HL-60/S4 treated with retinoic acid at 250 ng/mL for 4 days and 3 days (cell line): ENCODE data around the gene SERPINB6.
"Not testable (repeated sequence)": the region's sequence is repeated elsewhere in the genome, so short reads cannot be mapped to it uniquely, and the experiment has no call there.

Experiments used
- in situ Hi-C: fragments of 300-500 bp; cut with MboI; formaldehyde crosslinking; loops from 2 replicates; pipeline ENCODE4 v1.7.0; 2022; ENCODE audit warnings: low sequenced_read_pairs

SERPINB6 gene

DNA sequence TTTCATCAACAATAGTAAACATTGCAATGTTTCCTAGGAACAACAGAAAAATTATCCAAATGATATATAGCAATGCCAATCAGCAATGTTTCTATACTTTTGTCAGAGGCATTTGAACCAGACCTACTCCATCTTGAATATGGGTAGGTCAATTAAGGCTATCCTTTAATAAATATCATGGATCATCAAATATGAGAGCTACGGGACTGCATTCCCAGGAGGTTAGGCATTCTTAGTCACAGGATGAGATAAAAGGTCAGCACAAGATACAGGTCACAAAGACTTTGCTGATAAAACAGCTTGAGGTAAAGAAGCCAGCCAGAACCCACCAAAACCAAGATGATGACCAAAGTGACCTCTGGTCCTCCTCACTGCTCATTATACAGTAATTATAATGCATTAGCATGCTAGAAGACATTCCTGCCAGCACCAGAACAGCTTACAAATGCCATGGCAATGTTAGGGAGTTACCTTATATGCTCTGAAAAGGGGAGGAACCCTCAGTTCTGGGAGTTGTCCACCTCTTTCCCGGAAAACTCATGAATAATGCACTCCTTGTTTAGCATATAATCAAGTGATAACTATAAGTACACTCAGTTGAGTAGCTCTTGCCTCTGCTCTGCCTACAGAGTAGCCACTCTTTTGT lies 8.6 kb upstream of the SERPINB6 start:
- in situ Hi-C loops, result loop anchor here (25.0 kb wide), 1 partner anchor 282 kb away; the partner anchor contains the start of gene PSMG4

DNA sequence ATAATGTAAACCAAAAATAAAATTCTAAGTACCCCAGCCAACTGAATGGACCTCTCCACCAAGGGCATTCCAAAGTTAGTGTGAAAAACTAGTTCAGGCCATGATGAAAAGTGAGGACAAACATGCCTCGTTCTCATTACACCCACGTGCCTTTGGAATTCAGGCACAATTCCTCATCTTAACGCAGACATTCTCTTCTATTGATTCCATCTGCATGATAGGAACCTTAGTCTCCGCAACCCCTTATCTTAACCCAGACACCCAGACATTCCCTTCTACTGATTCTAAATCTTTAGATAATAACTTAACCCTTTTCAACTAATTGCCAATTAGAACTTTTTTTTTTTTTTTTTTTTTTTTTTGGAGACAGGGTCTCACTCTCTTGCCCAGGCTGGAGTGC lies 7.6 kb upstream of the SERPINB6 start:
- in situ Hi-C loops, result loop anchor here (25.0 kb wide), 1 partner anchor 283 kb away; the partner anchor contains the start of gene PSMG4

DNA sequence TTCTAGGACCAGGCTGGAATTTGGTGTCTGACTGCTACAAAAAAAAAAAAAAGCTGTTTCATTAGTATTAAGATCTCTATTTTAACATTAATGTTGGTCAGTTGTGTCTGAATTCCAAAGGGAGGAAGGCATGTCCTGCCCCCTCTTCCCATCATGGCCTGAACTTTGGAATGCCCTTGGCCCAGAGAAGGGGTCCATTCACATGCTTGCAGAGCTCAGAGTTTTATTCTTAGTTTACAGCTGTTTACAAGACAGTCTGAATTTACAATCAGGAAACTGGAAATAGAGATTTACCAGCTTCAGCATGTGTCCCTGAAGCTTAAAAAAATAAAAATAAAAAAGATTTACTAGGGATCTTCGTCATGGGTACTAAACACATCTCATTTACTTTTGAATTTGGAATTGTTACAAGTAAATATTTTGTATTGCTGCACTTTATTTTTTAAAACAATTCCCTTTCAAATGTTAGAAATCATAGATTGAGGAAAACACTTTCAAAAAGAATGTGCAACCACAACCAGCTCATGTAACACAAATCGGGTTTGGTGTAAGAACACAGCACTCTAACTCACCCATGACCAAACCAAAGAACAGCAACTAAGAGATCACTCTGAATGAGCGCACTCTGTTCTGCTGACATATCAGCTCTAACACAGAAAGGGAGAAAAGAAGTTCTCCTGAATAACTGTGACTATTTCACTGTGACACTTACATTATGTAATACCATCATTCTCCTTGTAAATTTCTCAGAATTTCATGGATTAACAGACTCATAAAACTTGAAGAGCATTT lies 6.6 kb upstream of the SERPINB6 start:
- in situ Hi-C loops, result loop anchor here (25.0 kb wide), 1 partner anchor 284 kb away; the partner anchor contains the start of gene PSMG4

DNA sequence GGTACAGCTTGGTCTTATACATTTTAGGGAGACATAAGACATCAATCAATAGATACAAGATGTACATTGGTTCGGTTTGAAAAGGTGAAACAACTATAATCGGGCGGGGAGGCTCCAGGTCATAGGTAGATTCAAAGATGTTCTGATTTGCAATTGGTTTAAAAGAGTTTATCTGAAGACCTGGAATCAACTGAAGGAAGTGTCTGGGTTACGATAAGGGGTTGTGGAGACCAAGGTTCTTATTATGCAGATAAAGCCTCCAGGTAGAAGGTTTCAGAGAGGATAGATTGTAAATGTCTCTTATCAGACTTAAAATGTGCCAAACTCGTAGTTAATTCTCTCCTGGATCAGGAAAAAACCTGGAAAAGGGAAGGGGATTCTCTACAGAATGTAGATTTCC lies 5.9 kb upstream of the SERPINB6 start:
- in situ Hi-C loops, result loop anchor here (25.0 kb wide), 1 partner anchor 285 kb away; the partner anchor contains the start of gene PSMG4

DNA sequence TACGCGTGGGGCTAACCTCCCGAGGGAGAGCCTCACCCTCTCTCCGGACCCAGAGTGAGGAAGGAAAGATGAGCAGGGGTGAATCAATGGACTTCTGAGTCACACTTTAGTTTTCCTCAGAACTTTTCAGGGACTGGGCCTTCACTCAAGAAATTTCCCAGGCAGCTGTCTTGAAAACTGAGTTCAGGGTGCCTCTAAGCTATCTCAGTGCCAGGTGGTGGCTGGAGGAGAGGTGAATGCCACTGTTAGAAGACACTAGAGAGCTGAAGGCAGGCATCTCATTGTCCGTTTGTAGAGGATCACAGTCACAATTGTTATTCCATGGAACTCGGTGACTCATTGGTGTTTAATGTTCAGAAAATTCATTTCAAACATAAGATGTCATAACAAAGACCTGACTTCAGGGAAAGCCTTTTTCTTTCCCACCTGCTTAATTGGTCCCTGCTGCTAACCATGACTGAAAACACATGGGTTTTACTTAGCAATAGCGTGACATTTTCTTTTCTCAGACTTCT lies 5.3 kb upstream of the SERPINB6 start:
- in situ Hi-C loops, result loop anchor here (25.0 kb wide), 1 partner anchor 286 kb away; the partner anchor contains the start of gene PSMG4

DNA sequence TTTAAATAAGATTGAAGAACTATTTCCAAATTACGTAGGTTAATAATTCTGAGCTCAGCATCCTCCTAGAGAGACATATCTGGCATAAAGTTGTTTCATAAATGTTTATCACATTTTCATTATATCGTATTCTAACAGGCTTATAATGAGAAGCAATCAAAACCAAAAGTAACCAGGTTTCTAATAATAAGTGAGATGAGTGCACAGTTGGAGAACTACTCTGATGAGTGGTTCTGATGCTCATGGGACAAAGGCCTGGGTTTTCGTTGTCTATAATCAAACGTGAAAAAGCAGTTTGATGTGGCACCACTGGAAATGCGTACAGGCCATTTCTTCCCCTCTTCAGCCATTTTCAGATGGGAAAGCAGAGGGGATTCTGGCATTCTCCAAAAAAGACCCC lies 4.7 kb upstream of the SERPINB6 start:
- in situ Hi-C loops, result loop anchor here (25.0 kb wide), 1 partner anchor 286 kb away; the partner anchor contains the start of gene PSMG4

DNA sequence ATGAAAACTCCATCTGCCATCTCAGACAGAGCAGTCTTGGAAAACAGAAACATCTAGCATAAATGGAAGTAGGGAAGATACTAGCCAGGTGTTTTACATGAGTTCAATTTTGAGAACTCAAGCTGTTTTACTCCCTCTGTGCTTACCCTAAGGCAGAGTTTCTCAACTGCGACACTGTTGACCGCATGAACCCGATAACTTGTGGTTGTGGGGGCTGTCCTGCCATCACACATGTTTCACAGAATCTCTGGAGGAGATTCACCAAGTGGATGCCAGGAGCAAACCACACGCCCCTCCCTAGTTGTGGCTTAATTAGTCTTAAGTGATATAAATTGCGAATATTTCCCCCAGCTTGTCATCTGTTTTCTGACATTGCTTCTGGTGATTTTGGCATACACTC lies 2.3 kb upstream of the SERPINB6 start:
- in situ Hi-C loops, result no loop called here

DNA sequence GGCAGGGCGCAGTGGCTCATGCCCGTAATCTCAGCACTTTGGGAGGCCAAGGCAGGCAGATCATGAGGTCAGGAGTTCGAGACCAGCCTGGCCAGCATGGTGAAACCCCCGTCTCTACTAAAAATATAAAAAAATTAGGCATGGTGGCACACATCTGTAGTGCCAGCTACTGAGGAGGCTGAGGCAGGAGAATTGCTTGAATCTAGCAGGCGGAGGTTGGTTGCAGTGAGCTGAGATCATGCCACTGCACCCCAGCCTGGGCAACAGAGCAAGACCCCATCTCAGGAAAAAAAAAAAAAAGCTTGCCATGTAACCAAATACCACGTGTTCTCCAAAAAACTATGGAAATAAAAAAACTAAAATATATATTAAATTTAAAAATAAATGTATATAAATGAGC lies 1.8 kb upstream of the SERPINB6 start:
- in situ Hi-C loops, result not testable (repeated sequence)

DNA sequence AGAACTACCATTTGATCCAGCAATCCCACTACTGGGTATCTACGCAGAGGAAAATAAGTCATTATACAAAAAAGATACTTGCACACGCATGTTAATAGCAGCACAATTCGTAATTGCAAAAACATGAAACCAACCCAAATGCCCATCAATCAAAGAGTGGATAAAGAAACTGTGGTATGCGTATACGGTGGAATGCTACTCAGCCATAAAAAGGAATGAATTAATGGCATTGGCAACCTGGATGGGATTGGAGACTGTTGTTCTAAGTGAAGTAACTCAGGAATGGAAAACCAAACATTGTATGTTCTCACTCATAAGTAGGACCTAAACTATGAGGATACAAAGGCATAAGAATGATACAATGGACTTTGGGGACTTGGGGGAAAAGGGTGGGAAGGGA lies 1.3 kb upstream of the SERPINB6 start:
- in situ Hi-C loops, result not testable (repeated sequence)

DNA sequence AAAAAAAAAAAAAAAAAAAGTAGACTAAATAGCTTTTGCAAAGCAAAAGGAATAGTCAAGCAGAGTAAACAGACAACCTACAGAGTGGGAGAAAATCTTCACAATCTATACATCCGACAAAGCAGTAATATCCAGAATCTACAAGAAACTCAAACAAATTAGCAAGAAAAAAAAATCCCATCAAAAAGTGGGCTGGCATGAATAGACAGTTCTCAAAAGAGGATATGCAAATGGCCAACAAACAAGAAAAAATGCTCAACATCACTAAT lies 786 bp upstream of the SERPINB6 start:
- in situ Hi-C loops, result not testable (repeated sequence)

DNA sequence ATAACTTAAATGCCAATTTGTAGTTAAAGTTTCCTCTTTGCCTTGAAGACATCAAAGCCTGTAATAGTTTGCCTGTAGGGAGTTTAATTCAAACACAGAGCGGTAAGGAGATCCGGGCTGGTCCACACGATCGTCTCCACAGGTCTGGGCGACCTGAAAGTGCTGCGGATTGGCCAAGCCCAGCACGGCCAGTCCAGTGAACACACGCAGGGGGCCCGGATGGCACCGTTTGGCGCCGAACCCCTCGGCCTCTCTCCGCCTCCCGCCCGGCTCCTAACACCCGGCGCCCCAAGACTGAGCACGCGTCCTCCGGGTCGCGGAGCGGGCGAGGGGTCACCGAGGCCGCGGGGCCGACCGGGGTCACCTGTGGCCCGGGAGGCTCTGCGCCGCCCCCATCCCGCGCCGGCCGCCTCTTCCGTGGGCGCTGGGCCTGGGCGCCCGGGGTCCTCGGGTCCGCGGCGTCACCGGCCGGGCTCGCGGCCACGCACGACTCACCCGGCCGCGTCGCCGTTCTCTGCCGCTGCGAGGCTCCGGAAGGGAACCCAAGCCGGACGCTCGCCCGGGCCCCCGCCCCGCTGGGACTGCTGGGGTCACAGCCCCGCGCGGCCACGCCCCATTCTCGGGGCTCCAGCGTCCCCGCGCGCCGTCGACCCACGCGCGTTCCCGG lies 481 bp downstream of the SERPINB6 start:
- in situ Hi-C loops, result no loop called here

DNA sequence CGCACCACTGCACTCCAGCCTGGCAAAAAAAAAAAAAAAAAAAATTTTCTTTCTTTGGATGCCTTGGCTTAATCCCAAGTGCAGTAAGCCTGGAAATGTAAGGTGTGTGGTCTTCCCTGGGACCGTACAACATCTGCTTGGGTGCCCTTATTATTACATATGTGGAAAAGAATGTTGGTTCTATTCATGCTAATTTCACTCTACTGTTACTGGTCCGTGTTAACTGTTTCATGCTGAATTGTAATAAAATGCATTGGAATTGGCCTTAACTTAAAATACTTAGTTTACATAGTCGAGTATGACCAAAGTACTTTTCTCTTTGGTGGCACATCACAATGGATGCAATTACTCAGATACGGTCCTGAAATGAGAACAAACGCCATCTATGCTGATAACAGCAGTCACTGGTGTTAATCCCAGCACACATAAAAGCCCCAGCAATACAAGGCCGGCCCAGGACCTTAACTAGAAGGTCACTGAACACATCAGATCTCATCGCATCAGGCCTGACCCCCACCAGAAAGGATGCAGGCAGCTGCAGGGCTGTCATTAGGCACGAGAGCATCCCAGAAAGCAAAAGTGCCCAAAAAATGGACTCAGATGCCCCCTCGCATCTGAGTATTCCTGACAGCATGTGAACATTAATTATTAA lies 1.2 kb downstream of the SERPINB6 start:
- in situ Hi-C loops, result no loop called here

DNA sequence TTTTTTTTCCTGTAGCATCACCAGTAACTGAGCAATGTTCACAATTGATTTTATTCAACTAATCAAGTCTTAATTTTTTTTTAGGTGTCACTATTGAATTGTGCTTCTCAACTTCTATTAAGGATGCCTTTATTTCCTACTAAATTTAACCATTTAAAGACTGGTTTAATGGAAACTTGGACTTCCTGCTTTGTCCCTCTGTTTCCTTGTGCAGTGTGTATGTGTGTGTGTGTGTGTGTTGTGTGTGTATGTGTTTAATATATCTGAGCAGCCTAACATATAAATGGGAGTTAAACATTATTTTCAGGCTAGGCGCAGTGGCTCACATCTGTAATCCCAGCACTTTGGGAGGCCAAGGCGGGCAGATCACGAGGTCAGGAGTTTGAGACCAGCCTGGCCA lies 1.8 kb downstream of the SERPINB6 start:
- in situ Hi-C loops, result no loop called here

DNA sequence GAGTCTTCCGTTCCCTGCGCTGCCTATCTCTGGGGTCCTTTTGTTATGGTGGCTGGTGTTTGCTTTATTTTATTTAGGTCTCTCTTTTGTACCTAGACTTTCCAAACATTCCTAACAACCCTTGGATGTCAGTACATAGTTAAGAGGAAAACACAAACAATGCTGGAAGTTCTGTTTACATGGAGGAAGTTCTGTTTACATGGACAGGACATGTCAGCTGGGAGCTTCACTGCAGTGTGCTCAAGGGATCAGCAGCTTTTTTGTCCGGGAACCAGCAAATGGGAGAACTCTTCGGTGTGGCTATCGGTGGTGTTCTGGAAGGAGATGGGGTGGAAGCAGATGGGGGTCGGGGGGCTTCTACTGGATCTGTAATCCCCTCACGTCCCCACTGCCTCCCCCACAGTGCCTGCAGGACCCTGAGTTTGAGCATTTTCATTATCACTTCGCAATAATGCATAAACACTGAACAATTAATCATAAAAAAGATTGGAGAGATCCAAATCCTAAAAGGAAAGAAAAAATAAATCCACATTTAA lies 2.7 kb downstream of the SERPINB6 start:
- in situ Hi-C loops, result no loop called here

DNA sequence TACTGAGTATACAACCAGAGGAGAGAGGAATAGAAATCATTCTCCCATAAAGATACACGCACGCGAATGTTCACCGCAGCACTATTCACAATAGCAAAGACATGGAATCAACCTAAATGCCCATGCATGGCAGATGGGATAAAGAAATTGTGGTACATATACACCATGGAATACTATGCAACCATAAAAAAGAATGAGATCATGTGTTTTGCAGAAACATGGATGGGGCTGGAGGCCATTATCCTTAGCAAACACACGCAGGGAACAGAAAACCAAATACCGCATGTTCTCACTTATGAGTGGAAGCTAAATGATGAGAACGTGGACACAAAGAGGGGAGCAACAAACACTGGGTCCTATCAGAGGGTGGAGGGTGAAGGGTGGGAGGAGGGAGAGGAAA lies 3.4 kb downstream of the SERPINB6 start:
- in situ Hi-C loops, result no loop called here

DNA sequence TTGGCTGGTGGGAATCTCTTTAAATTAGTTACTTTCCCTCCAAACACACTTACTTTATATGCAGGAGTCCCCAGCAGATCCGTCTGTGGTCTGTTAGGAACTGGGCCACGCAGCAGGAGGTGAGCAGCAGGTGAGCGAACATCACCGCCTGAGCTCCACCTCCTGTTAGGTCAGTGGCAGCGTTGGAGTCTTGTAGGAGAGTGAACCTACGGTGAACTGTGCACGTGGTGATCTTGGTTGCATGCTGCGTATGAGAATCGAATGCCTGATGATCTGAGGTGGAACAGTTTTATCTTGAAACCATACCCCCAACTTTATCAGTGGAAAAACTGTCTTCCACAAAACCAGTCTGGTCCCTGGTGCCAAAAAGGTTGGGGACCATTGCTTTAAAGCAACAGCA lies 5.0 kb downstream of the SERPINB6 start:
- in situ Hi-C loops, result no loop called here

DNA sequence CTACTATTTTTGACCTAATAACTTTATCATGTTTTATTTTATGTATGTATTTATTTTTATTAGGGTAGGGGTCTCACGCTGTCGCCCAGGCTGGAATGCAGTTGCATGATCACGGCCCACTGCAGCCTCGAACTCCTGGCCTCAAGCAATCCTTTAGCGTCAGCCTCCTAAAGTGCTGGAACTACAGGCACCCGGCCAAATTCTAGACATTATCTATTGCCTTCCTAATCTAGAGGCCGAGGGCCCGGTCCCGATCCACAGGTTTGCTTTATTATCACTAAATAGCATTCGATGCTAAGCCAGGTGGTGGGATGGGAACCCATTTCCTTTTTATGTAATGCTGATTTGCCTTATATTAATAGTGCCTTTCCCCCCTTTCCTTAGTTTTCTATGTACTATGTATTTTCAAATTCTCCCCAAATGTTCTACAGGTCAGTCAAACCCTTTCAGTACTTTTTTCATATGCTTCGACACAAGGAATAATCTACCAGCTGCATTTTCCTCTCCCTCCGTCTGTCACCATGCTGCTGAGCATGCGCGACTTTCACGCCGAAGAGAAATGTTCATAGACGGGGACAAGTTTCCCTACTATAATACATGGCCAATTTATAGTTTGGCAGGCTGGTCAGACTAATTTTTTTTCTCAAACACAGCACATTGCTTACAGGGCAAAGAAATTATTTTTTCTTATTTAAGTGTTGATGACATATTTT lies 6.4 kb downstream of the SERPINB6 start:
- in situ Hi-C loops, result no loop called here

DNA sequence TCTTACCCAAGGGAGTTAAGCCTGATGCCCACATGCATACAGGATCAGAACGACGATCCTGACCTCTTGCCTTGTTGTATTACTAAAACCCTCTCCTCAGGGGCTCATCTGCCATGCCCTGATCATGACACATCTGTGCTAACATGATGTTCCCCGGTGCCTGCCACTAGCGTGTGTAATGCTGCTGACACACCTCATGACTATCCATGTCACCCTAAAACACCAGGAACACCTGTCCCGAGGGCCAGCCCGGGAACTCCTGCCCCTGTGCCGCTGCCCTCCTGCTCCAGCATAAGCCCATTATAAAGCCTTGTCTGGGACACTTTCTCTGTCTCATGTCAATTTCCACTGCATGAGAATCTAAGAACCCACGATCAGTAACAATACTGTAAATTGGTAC lies 7.6 kb downstream of the SERPINB6 start:
- in situ Hi-C loops, result no loop called here

DNA sequence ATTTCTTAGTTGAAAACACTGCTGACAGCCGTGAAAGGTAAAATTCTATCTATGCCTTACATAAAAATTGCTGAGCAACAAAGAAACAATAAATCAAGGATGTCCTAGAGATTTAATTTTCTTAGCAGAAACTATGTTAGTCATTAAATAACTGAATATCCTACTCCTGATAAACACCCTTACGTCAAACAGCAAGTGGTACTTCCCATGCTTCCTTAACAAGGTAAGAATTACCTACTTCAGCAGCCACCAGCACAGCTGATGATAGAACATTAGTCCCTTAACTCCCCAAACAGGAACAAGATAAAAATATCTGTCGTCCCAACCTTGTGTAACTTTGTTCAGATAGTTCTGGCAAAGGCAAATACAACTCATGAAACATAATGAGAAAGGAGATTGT lies 8.7 kb downstream of the SERPINB6 start:
- in situ Hi-C loops, result no loop called here

DNA sequence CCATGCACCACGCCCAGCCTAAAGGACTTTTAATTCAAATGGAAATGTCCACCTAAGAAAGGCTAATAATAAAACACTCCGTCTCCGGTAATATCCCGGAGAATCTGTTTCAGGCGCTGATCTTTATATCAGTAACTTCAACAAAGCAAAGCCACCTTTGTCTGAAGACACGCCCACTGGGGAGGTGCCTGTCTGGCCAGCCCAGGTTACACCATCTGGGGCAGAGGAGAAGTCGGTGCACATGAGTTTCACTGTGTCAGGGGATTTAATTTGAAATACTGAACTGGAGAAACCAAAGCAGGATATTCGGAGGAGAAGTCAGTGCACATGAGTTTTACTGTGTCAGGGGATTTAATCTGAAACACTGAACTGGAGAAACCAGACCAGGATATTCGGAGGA lies 9.4 kb downstream of the SERPINB6 start:
- in situ Hi-C loops, result no loop called here
